GM19455 (cell line): ENCODE data around the gene BPTF.
A peak's percentile ranks its signal among the peaks of the same experiment; 100 is the strongest.
"Not testable (repeated sequence)": the region's sequence is repeated elsewhere in the genome, so short reads cannot be mapped to it uniquely, and the experiment has no call there.

Experiments used
- ATAC-seq: cut with Tn5 transposase; IDR thresholded peaks from one replicate; pipeline ENCODE4 v1.9.1; 2021; ENCODE audit not compliant: unreplicated experiment

The BPTF gene

GRCh38 chr17:68006797-68007196 lies 181.5 kb downstream of the BPTF start:
- ATAC-seq = no peak

- peak; percentile 63 for ATAC-seq
Observed at GRCh38 chr17:68011199-68011665, 185.9 kb downstream of the BPTF start.

GRCh38 chr17:68013385-68013784 lies 188.1 kb downstream of the BPTF start:
- no peak for ATAC-seq

GRCh38 chr17:68015081-68015723 lies 189.9 kb downstream of the BPTF start:
- ATAC-seq = no peak

- no peak for ATAC-seq
Observed at GRCh38 chr17:68016838-68017237, 191.5 kb downstream of the BPTF start.

GRCh38 chr17:68018493-68018892 lies 193.2 kb downstream of the BPTF start:
- ATAC-seq = not testable (repeated sequence)

- no peak for ATAC-seq
Observed at GRCh38 chr17:68019336-68019674, 194.0 kb downstream of the BPTF start.

- ATAC-seq = peak; percentile 90
Observed at GRCh38 chr17:68019675-68020408, 194.5 kb downstream of the BPTF start.

- peak; percentile 14 for ATAC-seq
Observed at GRCh38 chr17:68020409-68020756, 195.1 kb downstream of the BPTF start.

- not testable (repeated sequence) for ATAC-seq
Observed at GRCh38 chr17:68020791-68021190, 195.5 kb downstream of the BPTF start.

GRCh38 chr17:68021963-68022362 lies 196.7 kb downstream of the BPTF start:
- no peak for ATAC-seq

- not testable (repeated sequence) for ATAC-seq
Observed at GRCh38 chr17:68022547-68022946, 197.2 kb downstream of the BPTF start.

GRCh38 chr17:68029512-68030215 lies 204.4 kb downstream of the BPTF start:
- ATAC-seq = no peak
